GM10248 (cell line): ENCODE measurements around the gene FAM98C.
"Not testable (repeated sequence)": the region's sequence is repeated elsewhere in the genome, so short reads cannot be mapped to it uniquely, and the experiment has no call there.

Experiments
- CTCF ChIA-PET: fragments of 300-600 bp; sonication (Branson Sonifier 250); formaldehyde crosslinking; extraction: SDS; loops from one replicate; lab custom pipeline; 2021; ENCODE audit warnings: antibody characterized with exemption; lab: Yijun Ruan, JAX
- POLR2A ChIA-PET: fragments of 350-650 bp; sonication (Branson Sonifier 250); formaldehyde crosslinking; extraction: SDS; loops from one replicate; lab custom pipeline; 2020; ENCODE audit warnings: antibody characterized with exemption; lab: Yijun Ruan, JAX
- DNase-seq: peaks from one replicate; pipeline ENCODE4 v3.0.0; 2012; ENCODE audit errors: extremely low spot score
- TF ChIP-seq, protein P1 (sequence below): IDR thresholded peaks from 2 replicates; pipeline ENCODE4 v1.5.1; 2012; ENCODE audit warnings: mild to moderate bottlenecking, low read depth; ENCODE audit errors: extremely low read depth, missing control alignments, control extremely low read depth

Gene FAM98C

DNA sequence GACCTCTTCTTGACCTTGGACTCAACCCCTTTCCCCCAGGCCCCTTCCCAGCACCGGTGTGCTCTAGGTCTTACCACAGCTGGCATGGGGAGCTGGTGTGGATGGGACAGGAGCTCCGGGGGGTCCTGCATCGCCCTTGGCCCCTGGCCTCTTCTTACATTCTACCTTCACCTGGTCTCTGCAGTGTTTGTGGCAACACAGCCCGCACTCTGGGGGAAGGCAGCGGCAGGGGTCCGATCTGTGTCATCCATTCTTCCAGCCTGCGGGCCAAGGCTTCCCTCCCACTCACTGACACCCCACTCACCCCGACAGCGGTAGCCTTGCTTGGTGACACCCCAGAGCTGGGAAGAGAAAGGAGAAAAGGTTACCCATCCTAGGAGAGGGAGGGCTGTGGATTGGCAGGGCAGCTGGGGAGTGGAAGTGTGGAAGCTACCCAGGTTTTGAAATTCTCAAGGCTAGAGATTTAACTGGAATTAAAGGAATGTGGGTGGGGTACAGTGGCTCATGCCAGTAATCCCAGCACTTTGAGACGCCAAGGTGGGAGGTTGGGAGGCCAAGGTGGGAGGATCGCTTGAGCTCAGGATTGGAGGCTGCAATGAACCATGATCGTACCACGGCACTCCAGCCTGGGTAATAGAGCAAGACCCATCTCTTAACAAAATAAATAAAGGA lies 8.3 kb downstream of the FAM98C start:
- DNase-seq: no peak
- CTCF ChIA-PET: interaction anchor here (2.2 kb wide), 1 partner anchor 8 kb away, joined by 21 read pairs; the partner anchor contains the start of gene FAM98C
- POLR2A ChIA-PET: no interaction called here
- TF ChIP-seq, protein P1, sequence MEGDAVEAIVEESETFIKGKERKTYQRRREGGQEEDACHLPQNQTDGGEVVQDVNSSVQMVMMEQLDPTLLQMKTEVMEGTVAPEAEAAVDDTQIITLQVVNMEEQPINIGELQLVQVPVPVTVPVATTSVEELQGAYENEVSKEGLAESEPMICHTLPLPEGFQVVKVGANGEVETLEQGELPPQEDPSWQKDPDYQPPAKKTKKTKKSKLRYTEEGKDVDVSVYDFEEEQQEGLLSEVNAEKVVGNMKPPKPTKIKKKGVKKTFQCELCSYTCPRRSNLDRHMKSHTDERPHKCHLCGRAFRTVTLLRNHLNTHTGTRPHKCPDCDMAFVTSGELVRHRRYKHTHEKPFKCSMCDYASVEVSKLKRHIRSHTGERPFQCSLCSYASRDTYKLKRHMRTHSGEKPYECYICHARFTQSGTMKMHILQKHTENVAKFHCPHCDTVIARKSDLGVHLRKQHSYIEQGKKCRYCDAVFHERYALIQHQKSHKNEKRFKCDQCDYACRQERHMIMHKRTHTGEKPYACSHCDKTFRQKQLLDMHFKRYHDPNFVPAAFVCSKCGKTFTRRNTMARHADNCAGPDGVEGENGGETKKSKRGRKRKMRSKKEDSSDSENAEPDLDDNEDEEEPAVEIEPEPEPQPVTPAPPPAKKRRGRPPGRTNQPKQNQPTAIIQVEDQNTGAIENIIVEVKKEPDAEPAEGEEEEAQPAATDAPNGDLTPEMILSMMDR: no peak

DNA sequence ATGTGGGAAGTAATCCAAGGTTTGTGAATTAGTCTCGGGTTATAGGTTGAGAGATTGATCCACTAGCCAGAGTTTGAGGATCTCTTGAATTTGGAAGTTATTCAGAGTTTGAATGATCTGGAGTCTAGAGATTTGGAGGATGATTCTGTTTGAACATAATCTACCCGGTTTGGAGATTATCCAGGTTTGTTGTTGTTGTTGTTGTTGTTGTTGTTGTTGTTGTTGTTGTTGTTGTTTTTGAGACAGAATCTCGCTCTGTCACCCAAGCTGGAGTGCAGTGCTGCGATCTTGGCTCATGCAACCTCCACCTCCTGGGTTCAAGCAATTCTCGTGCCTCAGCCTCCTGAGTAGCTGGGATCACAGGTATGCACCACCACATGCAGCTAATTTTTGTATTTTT lies 9.0 kb downstream of the FAM98C start:
- CTCF ChIA-PET: interaction anchor here (0.6 to 2.2 kb wide), 2 partner anchors 9 to 54 kb away, joined by 3 to 21 read pairs; partner anchors contain the start of gene FAM98C
- DNase-seq, POLR2A ChIA-PET: not testable (repeated sequence)

DNA sequence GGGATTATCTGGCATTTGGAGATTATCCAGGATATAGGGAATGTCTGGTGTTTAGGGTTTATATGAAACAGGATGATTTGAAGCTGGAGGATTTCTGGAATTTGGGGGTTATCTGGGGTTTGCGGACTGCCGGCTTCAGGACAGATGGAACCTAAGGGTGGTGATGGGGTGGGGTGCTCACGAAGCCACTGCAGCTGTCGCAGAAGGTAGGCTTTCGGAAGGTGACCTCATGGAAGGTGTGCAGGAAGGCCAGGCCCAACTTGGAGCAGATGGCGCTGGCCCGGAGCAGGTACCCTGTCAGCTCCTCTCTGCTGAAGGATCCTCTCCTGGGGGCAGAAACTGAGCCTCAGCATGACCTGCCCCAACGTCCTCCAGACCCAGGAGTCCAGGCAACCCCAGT lies 9.6 kb downstream of the FAM98C start:
- CTCF ChIA-PET: interaction anchor here (0.6 to 2.2 kb wide), 3 partner anchors 9 to 221 kb away, joined by 3 to 21 read pairs (median 3); partner anchors contain the start of gene FAM98C
- no peak for DNase-seq
- TF ChIP-seq, protein P1: no peak
- POLR2A ChIA-PET: no interaction called here

DNA sequence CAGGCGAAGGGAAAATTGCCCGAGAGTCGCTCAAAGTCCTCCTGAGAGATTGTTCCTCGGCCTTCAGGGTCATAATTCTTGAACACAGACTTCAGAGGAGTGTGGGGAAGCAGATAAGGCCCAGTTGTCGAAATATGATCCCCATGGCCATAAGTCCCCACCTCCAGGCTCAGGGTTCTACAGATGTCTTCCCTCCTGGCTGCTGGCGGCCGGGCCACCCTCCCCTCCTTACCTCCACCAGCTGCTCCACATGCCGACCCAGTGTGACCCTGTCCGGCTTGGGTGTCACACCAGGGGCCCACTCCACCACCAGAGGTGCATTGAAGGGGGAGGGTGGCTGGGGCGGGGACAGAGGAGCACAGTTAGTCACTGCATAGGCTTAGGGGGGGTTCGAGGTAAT lies 10.1 kb downstream of the FAM98C start:
- no peak for DNase-seq
- CTCF ChIA-PET: interaction anchor here (0.7 to 4.7 kb wide), 4 partner anchors 9 to 536 kb away, joined by 3 to 37 read pairs (median 12); partner anchors contain the start of gene FAM98C
- POLR2A ChIA-PET: interaction anchor here (0.6 kb wide), 1 partner anchor 958 kb away, joined by 3 read pairs; no protein-coding TSS in a partner anchor
- TF ChIP-seq, protein P1: no peak

DNA sequence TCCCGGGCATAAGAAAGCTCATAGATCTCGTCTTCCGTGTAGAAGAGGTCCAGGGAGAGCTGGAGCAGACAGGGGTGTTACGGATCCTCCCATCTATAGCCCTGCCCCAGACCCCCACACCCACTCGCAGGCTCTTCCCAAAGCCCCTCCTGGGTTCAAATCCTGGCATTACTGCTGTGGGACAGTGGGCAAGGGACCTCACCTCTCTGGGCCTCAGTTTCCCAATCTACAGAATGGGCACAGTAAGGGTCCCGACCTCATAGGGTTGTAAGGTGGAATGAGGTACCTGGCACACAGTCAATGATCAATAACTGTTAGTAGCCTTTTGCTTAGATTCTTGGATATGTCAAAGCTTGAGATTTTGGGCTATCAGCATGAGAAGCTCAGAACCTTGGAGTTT lies 10.5 kb downstream of the FAM98C start:
- CTCF ChIA-PET: interaction anchor here (0.7 to 4.7 kb wide), 3 partner anchors 10 to 536 kb away, joined by 3 to 37 read pairs (median 3); partner anchors contain the start of gene FAM98C
- no peak for DNase-seq
- POLR2A ChIA-PET: interaction anchor here (0.6 kb wide), 1 partner anchor 958 kb away, joined by 3 read pairs; no protein-coding TSS in a partner anchor

DNA sequence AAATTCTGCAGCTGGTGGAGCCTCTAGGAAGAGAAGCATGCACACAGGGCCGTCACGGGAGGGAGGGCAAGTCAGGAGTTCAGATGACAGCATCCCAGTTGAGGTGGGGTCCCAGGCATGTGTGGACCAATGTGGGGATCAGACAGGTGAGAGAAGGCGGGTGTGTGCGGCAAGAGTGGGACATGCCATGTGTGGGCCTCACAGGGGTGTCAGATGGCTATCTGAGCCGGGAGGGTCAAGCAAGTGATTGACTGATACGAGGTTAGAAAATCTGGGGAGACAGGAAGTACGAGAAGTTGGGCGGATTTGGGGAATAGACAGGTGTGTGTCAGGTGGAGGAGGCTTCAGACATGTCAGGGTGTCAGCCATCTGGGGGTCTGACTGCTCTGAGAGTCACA lies 14.3 kb downstream of the FAM98C start:
- CTCF ChIA-PET: interaction anchor here (4.7 kb wide), 1 partner anchor 13 kb away, joined by 37 read pairs; the partner anchor contains the start of gene FAM98C
- POLR2A ChIA-PET: interaction anchor here (0.7 kb wide), 1 partner anchor 215 kb away, joined by 7 read pairs; no protein-coding TSS in a partner anchor
- TF ChIP-seq, protein P1: no peak
- no peak for DNase-seq

More for the DNA sequence above, 10.5 kb downstream of the FAM98C start:
- TF ChIP-seq, protein P1: no peak
